Activated naive CD4-positive, alpha-beta T cell treated with anti-CD3 and anti-CD28 coated beads, Interleukin-2, amount 50 U/mL, for 72 hours (primary cell): Measurements from ENCODE around the gene NEUROD2. TPM values are rescaled to one million over a fixed set of nuclear protein-coding genes. Genes with fewer than 3 reads are reported as not detected.
A peak's percentile ranks its signal among the peaks of the same experiment; 100 is the strongest.

Experiments
- ATAC-seq, 2 donors: fragments of 150-1000 bp; cut with Tn5 transposase; 2 replicates each; pipeline ENCODE4 v1.10.0; 2021; ENCODE audit warnings: mild to moderate bottlenecking in 2 of 2, moderate library complexity in 2 of 2
- DNase-seq, 2 donors: peaks; one replicate each; pipeline ENCODE4 v3.0.0; 2021 to 2022; ENCODE audit warnings: low spot score in 2 of 2
- H3K27ac Mint-ChIP-seq, 2 donors: one replicate each; pipeline ENCODE4 v1.8.0; 2022; ENCODE audit warnings: mild to moderate bottlenecking in 2 of 2, mixed read lengths in 2 of 2
- H3K36me3 Mint-ChIP-seq, 2 donors: one replicate each; pipeline ENCODE4 v1.8.0; 2022; ENCODE audit warnings: mixed read lengths in 2 of 2
- H3K9me3 Mint-ChIP-seq, 2 donors: one replicate each; pipeline ENCODE4 v1.8.0; 2022; ENCODE audit warnings: mixed read lengths in 2 of 2
- total RNA-seq, 2 donors: library from RNA; stranded (reverse); gene quantifications; one replicate each; pipeline ENCODE4 v1.2.3, GENCODE V29; 2022

Gene NEUROD2
- total RNA-seq, 2 donors from 2014 or later, result not detected

DNA sequence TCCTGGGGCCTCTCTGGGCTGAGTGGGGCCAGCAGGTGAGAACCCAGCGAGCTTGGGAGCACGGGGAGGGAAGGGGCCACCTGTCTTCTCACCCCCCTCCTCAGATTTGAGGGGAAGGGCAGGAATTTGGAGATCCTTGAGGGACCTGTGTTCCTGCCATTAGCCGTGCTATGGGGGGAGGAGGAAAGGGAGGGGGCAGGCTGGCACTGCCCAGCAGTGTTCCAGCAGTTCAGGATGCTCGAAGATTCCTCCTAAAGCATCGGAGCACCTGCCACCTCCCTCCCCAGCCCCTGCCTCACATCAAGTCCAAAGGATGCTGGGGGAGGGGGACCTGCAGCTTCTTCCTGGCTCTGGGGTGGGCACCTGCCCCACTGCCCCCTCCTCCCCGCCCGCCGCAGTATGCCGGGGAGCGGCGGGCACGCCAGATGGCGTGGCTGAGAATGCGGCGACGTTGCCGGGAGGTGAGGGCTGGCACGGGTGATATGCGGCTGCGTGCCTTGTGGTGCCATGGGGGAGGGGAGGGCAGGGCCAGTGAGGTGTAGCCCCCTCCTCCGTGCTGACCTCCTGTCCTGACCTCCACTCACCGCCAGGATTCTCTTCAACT lies 4.7 kb upstream of the NEUROD2 start:
- Mint-ChIP-seq H3K27ac (no peak overlapping the region), H3K9me3 (no peaks in the 10 kb centered on the region), H3K36me3 (no peaks in the 10 kb centered on the region)
- DNase-seq, result no peak
- ATAC-seq, result no peak

DNA sequence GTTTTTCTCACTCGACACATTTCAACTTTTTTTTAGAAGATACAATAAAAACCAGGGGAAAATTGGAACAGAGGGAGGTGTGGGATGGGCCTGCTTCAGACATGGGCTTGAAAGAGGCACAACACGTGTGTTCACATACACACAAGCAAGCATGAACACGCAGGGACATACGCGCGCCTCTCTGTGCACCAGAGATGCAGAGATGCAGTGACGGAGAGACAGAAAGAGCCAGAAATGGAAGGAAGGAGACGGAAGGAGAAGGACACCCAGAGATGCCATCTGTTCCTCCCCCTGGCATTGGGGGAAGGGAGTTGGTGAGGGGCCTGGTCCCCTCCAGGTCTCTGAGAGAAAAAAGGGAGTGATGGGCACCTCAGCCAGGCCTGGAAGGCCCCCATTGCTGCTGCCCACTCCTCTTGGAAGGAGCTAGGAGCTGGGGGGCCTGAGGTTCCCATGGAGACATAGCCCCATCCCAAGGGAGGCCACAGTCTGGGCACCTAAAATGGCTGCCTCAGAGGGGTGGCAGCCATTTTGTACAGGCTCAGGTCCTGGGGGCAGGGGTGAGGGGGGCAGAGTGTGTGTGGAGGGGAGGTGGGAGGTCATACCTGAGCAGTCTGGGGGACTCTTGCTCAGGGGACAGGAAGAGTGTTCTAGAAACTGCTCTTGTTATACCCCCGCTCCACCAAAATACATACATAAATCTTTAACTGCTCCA lies 3.8 kb upstream of the NEUROD2 start:
- DNase-seq, result no peak
- Mint-ChIP-seq H3K27ac (no peak overlapping the region), H3K9me3 (no peaks in the 10 kb centered on the region), H3K36me3 (no peaks in the 10 kb centered on the region)
- ATAC-seq, result no peak

DNA sequence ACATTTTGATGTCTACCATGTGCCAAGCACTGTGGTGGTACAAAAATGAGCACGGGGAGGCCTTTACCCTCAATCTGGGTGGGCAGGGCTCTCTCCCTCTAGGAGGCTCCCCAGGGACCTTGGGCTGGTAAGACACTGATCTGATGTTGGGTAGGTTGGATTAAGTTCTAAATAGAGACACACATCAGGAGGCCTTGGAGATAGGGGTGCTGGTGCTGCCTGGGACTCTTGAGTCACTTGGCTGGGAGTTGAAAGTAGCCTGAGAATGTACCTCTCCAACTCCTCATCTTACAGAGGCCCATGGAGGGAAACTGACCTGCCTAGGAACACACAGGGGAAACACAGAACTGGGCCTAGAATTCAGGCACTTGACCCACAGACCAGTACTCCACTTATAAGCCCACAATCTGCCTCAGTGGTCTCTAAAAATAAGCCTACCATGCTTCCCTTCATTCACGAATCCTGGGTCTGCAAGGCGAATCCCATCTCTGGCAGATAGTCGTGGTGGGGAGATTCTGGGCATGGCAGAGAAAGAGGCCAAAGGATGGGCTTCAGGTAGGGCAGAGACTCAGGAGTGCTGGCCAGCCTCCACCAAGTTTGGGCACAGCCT lies 1.8 kb upstream of the NEUROD2 start:
- no peak for ATAC-seq
- H3K27ac Mint-ChIP-seq, result no peak overlapping the region
- H3K9me3 Mint-ChIP-seq, result no peaks in the 10 kb centered on the region
- no peaks in the 10 kb centered on the region for H3K36me3 Mint-ChIP-seq
- no peak for DNase-seq

DNA sequence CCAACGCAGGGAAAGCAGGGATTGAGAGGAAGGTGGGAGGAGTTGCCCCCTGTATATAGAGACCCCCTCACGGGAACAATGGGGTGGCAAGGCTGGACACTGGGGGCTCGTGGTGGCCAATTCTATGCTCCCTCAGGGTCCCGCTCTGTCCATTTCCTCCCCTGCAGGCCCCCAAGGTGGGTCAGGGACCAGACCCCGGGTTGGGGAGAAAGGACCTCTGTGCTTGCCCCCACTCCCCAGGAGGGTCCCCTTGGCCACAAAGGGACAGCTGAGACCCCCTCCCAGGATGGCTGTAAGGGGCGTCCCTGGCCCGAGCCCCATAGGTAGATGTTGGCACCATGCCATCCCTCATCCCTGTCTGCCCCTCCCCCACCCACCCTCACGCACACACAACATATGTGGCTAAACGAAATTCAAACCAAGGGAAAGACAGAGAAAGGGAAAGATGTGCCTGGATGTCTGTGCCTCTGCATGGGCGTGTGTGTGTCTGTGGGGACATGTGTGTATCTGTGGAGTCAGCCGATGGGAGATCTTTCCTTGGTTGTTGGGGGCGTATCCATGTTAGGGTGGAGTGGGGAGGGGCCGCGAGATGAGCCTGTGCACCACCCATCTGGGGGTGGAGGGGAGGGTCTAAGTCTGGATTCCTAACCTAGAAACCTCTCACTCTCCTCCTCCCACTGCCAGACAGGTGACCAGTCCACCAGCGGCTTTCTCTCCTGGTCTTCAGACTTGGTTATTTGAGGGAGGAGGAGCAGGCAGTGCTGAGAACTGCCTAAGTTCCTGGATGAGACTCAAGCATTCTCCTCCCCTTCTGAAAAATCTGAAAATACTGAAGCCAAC lies 642 bp upstream of the NEUROD2 start:
- Mint-ChIP-seq H3K36me3 (no peaks in the 10 kb centered on the region), H3K9me3 (no peaks in the 10 kb centered on the region), H3K27ac (no peak overlapping the region)
- DNase-seq, result no peak
- ATAC-seq, result no peak

DNA sequence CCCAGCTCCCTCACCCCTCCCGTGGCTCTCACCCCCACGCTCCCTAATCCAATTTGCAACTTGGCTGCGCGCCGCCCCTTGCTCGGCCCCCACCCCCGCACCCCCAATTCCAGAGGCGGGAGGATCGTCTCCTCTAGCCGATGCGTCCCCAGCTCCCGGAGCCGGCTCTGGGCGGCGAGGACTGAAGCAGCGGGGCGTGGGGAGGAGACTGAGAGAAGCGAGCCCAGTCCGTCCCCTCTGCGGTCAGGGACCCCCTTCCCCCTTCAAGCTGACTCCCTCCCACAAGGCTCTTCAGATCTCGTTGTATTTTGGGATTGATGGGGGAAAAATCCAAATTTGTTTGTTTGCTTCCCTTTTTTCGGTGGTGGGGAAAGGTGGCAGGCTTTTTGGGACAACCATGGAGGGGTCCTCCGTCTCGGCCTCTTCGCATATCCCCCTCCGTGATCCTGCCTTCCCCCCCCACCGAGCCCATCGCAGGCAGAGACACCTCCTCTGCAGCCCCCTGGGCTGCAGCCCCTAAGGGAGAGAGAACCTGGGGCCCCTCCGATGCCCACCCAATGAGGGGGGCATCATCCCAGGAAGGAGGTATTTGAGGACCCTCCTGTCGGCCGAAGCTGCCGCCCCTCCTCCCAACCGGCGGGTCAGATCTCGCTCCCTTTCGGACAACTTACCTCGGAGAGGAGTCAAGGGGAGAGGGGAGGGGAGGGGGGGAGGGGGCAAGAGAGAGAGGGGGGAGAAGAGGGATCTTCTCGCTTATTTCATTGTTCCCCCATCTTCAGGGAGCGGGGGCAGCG lies 466 bp downstream of the NEUROD2 start:
- ATAC-seq, result no peak
- Mint-ChIP-seq H3K36me3 (no peaks in the 10 kb centered on the region), H3K9me3 (no peaks in the 10 kb centered on the region), H3K27ac (no peak overlapping the region)
- no peak for DNase-seq

DNA sequence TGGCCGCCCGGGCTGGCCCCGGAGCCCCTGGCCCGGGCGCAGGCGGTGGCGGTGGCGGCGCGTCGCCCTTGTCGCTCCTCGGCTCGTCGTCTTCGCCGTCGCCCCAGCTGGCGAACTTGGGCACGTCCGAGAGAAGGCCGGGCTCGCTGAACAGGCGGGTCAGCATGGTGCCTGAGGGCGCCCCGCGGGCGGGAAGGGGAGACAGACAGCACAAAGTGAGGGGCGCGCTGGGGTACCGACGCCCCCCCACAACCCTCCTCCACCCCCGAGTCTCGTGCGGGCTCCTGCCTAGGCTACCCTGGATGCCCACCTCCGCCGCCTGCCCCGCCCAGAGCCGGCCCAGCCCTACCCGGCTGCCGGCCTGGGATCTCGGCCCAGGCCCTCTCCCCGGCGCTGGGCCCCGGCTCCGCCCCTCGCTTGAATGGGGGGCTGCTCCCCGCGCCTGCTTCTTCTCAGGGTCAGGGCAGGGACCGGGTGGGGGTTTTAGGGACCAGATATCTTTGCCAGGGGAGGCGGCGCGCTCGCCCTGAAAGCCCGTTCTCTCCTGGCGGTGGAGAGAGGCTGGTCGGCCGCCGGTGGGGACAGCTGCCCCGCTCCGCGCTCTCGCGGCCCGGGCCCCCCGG lies 1.2 kb downstream of the NEUROD2 start:
- DNase-seq, result no peak
- ATAC-seq, result peak in 1 of 2 donors; percentile 26
- Mint-ChIP-seq H3K27ac (no peak overlapping the region), H3K9me3 (no peaks in the 10 kb centered on the region), H3K36me3 (peaks cover 0 to under 1% of the 10 kb centered on the region in 2 donors)

DNA sequence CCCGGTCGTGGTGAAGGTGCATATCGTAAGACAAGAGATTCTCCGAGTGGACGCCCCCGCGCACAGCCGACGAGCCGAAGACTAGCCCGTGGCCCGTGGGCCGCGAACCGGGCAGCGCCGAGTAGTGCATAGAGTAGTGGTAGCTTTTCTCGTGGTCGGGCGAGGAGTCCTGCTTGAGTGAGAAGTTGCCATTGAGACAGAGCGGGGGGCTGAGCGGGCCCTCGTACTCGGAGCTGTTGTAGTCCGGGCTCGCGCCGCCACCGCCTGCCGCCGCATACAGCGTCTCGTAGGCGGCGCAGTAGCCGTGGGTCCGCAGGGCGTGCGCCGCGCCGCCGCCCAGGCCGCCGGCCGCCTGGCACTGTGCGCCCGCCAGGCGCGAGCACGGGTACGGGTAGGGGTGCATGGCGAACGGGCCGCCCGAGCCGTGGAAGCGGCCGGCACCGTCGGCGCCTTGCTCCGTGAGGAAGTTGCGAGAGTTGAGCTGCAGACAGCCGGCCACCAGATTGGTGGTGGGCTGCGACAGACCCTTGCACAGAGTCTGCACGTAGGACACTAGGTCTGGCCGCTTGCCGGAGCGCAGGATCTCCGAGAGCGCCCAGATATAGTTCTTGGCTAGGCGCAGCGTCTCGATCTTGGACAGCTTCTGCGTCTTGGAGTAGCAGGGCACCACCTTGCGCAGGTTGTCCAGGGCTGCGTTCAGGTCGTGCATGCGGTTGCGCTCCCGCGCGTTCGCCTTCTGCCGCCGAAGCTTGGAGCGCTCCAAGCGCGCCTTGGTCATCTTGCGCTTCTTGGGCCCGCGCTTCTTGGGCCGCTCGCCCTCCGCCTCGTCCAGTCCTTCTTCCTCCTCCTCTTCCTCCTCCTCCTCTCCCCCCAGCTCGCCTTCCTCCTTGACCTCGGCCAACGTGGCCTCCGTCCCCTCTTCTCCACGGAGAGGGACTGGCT lies 2.0 kb downstream of the NEUROD2 start:
- no peak for DNase-seq

DNA sequence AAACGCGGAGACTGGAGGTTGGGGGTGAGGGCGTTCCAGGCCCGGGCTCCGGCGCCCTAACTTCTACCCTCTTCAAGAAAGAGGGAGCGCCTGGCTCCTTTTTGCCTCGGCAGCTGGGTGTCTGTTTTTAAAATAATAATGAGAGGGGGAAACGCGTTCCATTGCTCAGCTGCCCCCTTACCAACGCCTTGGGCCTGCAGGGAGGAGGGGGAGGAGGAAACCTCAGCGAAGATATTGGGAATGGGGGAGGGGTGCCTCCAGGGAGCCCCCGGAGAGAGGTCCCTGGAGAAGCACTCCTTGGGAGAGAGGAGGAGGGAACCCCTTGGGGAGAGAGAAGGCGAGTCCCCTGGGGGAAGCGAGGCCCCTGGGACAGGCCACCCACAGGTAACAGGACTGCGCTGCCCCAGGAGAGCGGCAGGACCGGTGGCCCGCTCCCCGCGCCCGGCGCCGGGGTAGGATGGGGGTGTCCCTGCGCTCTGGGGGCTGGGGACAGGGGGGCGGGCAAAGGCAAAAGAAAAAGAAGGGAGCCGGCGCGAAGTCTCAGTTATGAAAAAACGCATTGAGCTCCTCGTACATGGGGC lies 2.7 kb downstream of the NEUROD2 start:
- Mint-ChIP-seq H3K9me3 (no peaks in the 10 kb centered on the region), H3K27ac (no peak overlapping the region), H3K36me3 (peaks cover 0 to 5% of the 10 kb centered on the region in 2 donors)
- ATAC-seq, result peak in 1 of 2 donors; percentile 16
- no peak for DNase-seq

More for the DNA sequence above, 2.0 kb downstream of the NEUROD2 start:
- Mint-ChIP-seq H3K27ac (no peak overlapping the region), H3K9me3 (no peaks in the 10 kb centered on the region), H3K36me3 (peaks cover 0 to 5% of the 10 kb centered on the region in 2 donors)
- ATAC-seq, result peak in 1 of 2 donors; percentile 50

DNA sequence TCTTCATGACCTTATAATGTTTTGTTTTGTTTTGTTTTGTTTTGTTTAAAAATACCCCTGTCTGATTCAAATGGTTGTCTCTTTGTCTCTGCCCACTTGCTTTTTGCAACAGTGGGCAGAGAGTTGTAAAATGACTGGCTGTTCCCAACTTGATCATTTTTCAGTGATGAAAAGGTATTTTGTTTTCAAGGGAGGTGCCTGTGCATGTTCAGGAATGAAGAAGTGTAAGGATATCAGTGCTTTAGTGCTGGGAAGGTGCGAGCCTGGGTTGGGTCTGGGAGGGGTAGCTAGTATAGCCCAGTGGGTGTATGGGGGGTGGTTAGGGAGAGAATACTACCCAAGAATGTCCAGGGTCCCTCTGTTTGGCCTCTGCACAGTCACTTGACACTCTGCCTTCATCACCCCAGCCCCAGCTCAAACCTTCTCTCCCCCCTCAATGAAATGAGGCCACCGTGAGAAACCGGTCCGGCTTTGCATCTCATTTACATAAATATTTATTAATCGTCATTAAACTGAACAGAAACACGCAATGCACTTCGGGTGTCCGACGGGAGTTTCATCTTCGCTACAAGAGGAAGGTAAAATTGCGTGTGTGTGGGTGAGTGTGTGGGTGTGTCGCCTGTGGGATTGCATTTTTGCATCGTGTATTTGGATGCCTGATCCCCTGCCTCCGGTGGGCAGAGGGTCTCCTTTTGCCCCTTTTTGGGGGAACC lies 4.3 kb downstream of the NEUROD2 start:
- peaks cover 0 to 5% of the 10 kb centered on the region in 2 donors for H3K36me3 Mint-ChIP-seq
- H3K9me3 Mint-ChIP-seq, result no peaks in the 10 kb centered on the region
- ATAC-seq, result no peak
- no peak for DNase-seq
- H3K27ac Mint-ChIP-seq, result no peak overlapping the region

DNA sequence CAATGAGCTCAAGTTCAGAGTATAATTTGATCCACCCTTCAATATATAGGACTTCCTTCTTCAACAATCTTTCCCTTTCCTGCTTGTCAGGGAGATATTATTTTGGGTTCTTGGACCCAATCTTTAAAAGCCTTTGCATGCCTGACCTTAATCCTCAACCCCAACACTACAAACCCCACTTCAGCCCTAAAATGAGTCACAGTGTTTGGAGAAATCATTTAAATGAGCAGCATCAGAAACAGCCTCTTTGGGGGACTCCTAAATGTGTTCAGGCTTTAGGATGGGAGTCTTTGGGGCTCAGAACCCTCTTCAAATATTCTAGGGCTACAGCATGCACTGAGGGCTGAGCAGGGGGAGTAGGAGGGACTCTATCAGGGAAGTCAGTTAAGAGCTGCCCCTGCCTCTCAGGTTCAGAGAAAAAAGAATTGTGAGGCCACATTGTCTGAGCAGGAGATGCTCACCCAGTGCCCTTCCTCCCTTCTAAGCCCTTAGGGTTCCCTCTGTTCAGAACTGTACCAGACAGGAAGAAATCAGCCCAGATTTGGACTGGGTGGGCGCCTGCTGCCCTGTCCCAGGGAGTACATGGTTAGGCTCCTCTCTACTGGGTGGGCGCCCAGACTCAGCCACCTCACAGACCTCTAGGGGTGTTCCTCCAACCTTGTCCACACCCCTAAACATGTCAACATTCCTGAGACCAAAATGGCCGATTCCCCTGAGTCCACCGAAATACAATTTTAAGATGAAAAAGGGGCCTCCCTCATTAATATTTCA lies 5.0 kb downstream of the NEUROD2 start:
- DNase-seq (no peak), ATAC-seq (no peak)
- H3K9me3 Mint-ChIP-seq, result no peaks in the 10 kb centered on the region
- no peak overlapping the region for H3K27ac Mint-ChIP-seq
- H3K36me3 Mint-ChIP-seq, result peaks cover 0 to 5% of the 10 kb centered on the region in 2 donors

DNA sequence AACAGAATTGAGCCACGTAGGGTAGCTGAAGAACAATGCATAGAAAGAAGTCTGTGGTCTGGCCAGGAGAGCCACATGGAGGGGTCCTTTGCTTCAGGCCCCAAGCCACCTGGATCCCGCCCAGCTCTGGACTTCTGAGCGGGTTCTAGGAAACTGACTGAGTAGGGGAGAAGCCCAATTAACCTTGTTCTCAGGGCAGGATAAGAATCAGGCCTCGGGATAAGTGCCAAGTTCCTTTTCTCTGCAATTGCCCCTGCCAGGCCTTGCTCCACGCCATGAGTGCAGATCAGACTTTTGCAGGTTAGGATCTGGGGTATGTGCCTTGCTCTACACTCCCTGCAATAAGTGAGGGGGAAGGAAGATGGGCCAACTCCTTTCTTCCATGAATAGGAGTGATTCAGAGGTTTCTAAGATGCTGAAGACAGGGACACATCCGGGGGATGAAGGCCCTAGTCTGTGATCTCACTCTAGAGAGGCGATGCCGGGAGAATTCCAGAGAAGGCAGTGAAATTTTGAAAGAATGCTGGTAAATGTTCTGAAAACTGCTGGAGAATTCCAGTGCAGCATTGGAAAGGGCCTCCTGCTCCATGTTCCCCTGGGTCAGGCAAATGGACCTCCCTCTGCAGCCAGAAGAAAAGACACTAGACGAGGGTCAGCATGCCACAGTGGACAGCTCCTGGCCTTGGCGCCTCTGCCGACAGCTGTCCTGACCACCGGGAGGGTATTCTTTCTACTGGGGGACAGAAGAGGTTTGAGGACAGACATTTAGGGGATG lies 5.8 kb downstream of the NEUROD2 start:
- ATAC-seq, result no peak
- Mint-ChIP-seq H3K27ac (no peak overlapping the region), H3K9me3 (no peaks in the 10 kb centered on the region), H3K36me3 (peaks cover 0 to 5% of the 10 kb centered on the region in 2 donors)
- no peak for DNase-seq

DNA sequence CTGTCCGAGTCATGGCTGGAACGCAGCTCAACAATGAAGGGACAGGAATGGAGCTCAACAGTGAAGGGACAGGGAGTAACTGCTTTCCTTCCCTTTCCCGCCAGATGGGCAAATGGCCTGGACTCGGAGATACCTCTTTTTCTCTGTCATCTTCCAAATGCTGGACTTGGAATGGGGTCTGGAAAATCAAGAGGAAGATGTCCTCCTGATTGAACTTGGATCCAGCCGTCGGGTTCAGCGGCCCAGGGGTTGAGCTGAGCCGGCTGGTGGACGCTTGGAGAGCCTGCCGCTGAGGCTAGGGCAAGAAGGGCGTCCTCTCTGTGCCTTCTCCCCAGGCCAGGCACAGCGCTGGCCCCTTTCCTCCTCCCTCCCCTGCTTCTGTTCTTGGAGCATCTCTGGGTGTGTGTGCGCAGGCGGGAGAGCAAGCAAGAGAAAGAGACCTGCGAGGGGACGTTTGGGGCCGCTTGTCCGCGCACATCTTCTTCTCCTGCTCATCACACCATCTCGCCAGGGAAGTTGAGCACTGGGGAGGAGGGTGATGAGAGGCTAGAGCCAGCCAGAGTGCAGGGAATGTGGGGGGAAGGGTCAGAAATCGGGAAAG lies 6.6 kb downstream of the NEUROD2 start:
- Mint-ChIP-seq H3K36me3 (peaks cover 0 to 5% of the 10 kb centered on the region in 2 donors), H3K27ac (no peak overlapping the region), H3K9me3 (no peaks in the 10 kb centered on the region)
- DNase-seq (no peak), ATAC-seq (no peak)
